ENCODE data around the gene FTSJ1. TPM values are rescaled to one million over a fixed set of nuclear protein-coding genes. Genes with fewer than 3 reads are reported as not detected.

The FTSJ1 gene
- total and polyA plus RNA-seq, 3 donors from 2014 or later: 38.0 to 50.9 (median 46.4) TPM

DNA sequence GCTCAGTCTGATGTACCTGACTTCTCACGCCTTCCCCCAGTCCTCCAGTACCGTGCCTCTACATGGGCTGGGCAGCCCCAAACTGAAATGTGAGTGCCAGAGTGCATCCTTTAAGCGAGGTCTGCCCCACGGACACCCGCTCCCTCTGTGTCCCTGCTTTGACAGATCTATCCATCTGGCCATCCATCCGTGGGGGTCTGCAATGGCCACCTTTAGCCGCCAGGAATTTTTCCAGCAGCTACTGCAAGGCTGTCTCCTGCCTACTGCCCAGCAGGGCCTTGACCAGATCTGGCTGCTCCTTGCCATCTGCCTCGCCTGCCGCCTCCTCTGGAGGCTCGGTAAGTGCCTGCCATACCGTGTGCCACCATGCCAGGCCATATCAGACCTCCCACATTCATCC, 33.6 kb downstream of the FTSJ1 start:
- Histone ChIP-seq H3K27me3 (no peaks in the 10 kb centered on the region), H3K4me3 (peak overlapping the region; percentile 64 to 76), H3K9me3 (no peaks in the 10 kb centered on the region), H3K27ac (no peak overlapping the region), H3K4me1 (no peaks in the 10 kb centered on the region), H3K36me3 (ENCODE audit: low read depth, missing control alignments) (no peaks in the 10 kb centered on the region)
- no peak for TF ChIP-seq POLR2A (IDR thresholded peaks at IDR 0.05)
- no peak for TF ChIP-seq CTCF (IDR thresholded peaks at IDR 0.05)
- intact Hi-C loops (cut with DNase I; ENCODE audit: low total_unique reads): no loop called here
- no peak for DNase-seq
- 60% methylated on average over 1 to 9 of the region's 11 CpGs for WGBS, 2 donors

DNA sequence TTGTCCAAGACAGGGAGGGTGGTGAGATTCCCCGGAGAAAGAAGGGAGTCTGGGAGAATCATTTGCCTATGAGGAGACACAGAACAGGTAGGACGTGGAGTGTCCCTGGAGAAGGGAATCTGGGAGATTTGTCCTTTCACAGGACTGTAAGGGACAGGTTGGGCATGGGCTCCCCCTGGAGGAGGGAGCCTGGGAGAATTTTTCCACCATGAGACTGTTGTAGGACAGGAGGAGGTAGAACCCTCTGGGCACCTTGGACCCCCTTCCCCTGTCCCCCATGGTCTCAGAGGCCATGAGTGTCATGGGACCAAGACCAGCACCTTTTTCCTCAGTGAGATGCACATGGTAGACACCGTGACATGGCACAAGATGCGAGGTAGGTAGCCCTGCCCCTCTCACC, 35.6 kb downstream of the FTSJ1 start:
- TF ChIP-seq POLR2A (IDR thresholded peaks at IDR 0.05): no peak
- peak in 1 of 3 experiments; percentile 13 for TF ChIP-seq CTCF (IDR thresholded peaks at IDR 0.05)
- DNase-seq: no peak
- 73 to 86% methylated on average over 4 of the region's 4 CpGs for WGBS, 2 donors

GRCh38 chrX:48512371-48512935, 36.5 kb downstream of the FTSJ1 start:
- 95 to 98% methylated on average over 11 to 18 of the region's 20 CpGs for WGBS, 2 donors
- intact Hi-C loops (cut with DNase I; ENCODE audit: low total_unique reads): no loop called here
- no peak for TF ChIP-seq POLR2A (IDR thresholded peaks at IDR 0.05)
- no peak for TF ChIP-seq CTCF (IDR thresholded peaks at IDR 0.05)
- DNase-seq: no peak
- H3K4me1 ChIP-seq: no peaks in the 10 kb centered on the region
- no peak overlapping the region for H3K27ac ChIP-seq
- no peak overlapping the region for H3K4me3 ChIP-seq
- H3K27me3 ChIP-seq: no peaks in the 10 kb centered on the region
- H3K36me3 ChIP-seq (ENCODE audit: low read depth, missing control alignments): no peaks in the 10 kb centered on the region
- H3K9me3 ChIP-seq: no peaks in the 10 kb centered on the region

More for the DNA sequence above, 35.6 kb downstream of the FTSJ1 start:
- Histone ChIP-seq H3K36me3 (ENCODE audit: low read depth, missing control alignments) (no peaks in the 10 kb centered on the region), H3K9me3 (no peaks in the 10 kb centered on the region), H3K4me1 (no peaks in the 10 kb centered on the region), H3K27ac (no peak overlapping the region), H3K27me3 (no peaks in the 10 kb centered on the region), H3K4me3 (no peak overlapping the region)
- intact Hi-C loops (cut with DNase I; ENCODE audit: low total_unique reads): no loop called here

- H3K4me3 ChIP-seq: no peak overlapping the region
- H3K27ac ChIP-seq: no peak overlapping the region
- WGBS, 2 donors: 86% methylated on average over 3 of the region's 4 CpGs; no CpG with 5 or more reads in 1 of the 2 donors
- H3K9me3 ChIP-seq: no peaks in the 10 kb centered on the region
- intact Hi-C loops (cut with DNase I; ENCODE audit: low total_unique reads): no loop called here
- no peak for TF ChIP-seq CTCF (IDR thresholded peaks at IDR 0.05)
- H3K36me3 ChIP-seq (ENCODE audit: low read depth, missing control alignments): no peaks in the 10 kb centered on the region
- DNase-seq: no peak
- H3K4me1 ChIP-seq: no peaks in the 10 kb centered on the region
- no peaks in the 10 kb centered on the region for H3K27me3 ChIP-seq
These were observed 37.7 kb downstream of the FTSJ1 start for GRCh38 chrX:48513670-48514069.

- H3K27me3 ChIP-seq: no peaks in the 10 kb centered on the region
- H3K36me3 ChIP-seq (ENCODE audit: low read depth, missing control alignments): no peaks in the 10 kb centered on the region
- H3K27ac ChIP-seq: no peak overlapping the region
- DNase-seq: no peak
- TF ChIP-seq POLR2A (IDR thresholded peaks at IDR 0.05): no peak
- no peak for TF ChIP-seq CTCF (IDR thresholded peaks at IDR 0.05)
- H3K4me1 ChIP-seq: no peaks in the 10 kb centered on the region
- WGBS, 2 donors: 84 to 92% methylated on average over 7 to 16 of the region's 16 CpGs
- H3K9me3 ChIP-seq: no peaks in the 10 kb centered on the region
- no peak overlapping the region for H3K4me3 ChIP-seq
- intact Hi-C loops (cut with DNase I; ENCODE audit: low total_unique reads): no loop called here
These were observed 38.3 kb downstream of the FTSJ1 start for GRCh38 chrX:48514126-48514806.
